ENCODE data around the gene HJV. TPM values are rescaled to one million over a fixed set of nuclear protein-coding genes. Genes with fewer than 3 reads are reported as not detected.
A peak's percentile ranks its signal among the peaks of the same experiment; 100 is the strongest.
"Not testable (repeated sequence)": the region's sequence is repeated elsewhere in the genome, so short reads cannot be mapped to it uniquely, and the experiment has no call there.

Gene HJV
- total RNA-seq: 100 to 1,000 TPM in 2 of 4 donors, 10 to 100 TPM in 2; 65.1 to 164 (median 97.1) TPM
- polyA plus RNA-seq: 116 TPM
- long read RNA-seq, donor 1, transcript HJV-202 (3 exons, 2,123 nt): major isoform, 86 of 163 reads
- long read RNA-seq, donor 1, transcript HJV-205 (3 exons, 1,419 nt): minor isoform, 7 of 163 reads
- long read RNA-seq, donor 1, transcript HJV-201 (4 exons, 2,234 nt): minor isoform, 20 of 163 reads
- long read RNA-seq, donor 1, partial matches to known transcripts: 20 of 163 reads
- long read RNA-seq, donor 1, other reads (novel, unspliced or antisense): 25 of 163 reads
- long read RNA-seq, donor 2, transcript HJV-202 (3 exons, 2,123 nt): major isoform, 52 of 97 reads
- long read RNA-seq, donor 2, transcript HJV-201 (4 exons, 2,234 nt): minor isoform, 13 of 97 reads
- long read RNA-seq, donor 2, transcript HJV-205 (3 exons, 1,419 nt): minor isoform, 7 of 97 reads
- long read RNA-seq, donor 2, partial matches to known transcripts: 6 of 97 reads
- long read RNA-seq, donor 2, other reads (novel, unspliced or antisense): 15 of 97 reads
- long read RNA-seq, donor 3, transcript HJV-205 (3 exons, 1,419 nt): minor isoform, 32 of 310 reads
- long read RNA-seq, donor 3, transcript HJV-202 (3 exons, 2,123 nt): major isoform, 150 of 310 reads
- long read RNA-seq, donor 3, transcript HJV-204 (2 exons, 1,381 nt): minor isoform, 19 of 310 reads
- long read RNA-seq, donor 3, transcript HJV-201 (4 exons, 2,234 nt): minor isoform, 42 of 310 reads
- long read RNA-seq, donor 3, partial matches to known transcripts: 18 of 310 reads
- long read RNA-seq, donor 3, other reads (novel, unspliced or antisense): 47 of 310 reads
- long read RNA-seq, donor 4, transcript HJV-201 (4 exons, 2,234 nt): minor isoform, 21 of 179 reads
- long read RNA-seq, donor 4, transcript HJV-202 (3 exons, 2,123 nt): major isoform, 106 of 179 reads
- long read RNA-seq, donor 4, transcript HJV-205 (3 exons, 1,419 nt): minor isoform, 11 of 179 reads
- long read RNA-seq, donor 4, transcript HJV-204 (2 exons, 1,381 nt): minor isoform, 6 of 179 reads
- long read RNA-seq, donor 4, partial matches to known transcripts: 13 of 179 reads
- long read RNA-seq, donor 4, other reads (novel, unspliced or antisense): 21 of 179 reads

- Histone ChIP-seq H3K4me3 (ENCODE audit: low read length) (peak within 1 kb of the TSS; percentile 23), H3K9me3 (ENCODE audit: control insufficient read depth, low read length) (no peaks in the 10 kb centered on the region), H3K4me1 (ENCODE audit: control insufficient read depth, insufficient read depth, low read length) (no peaks in the 10 kb centered on the region), H3K27ac (ENCODE audit: low read length) (peak within 1 kb of the TSS; percentile 79), H3K27me3 (ENCODE audit: control insufficient read depth, insufficient read depth) (no peaks in the 10 kb centered on the region)
- intact Hi-C loops (cut with DNase I): no loop called here
- DNase-seq (no peak), ATAC-seq (peak; percentile 80 to 84)
- 50% methylated on average over 5 of the region's 5 CpGs for WGBS
Measured at GRCh38 chr1:146021622-146022402, at the start of gene HJV. Gene HJV, minus strand, starts transcription at chr1:146021735. Its CDS starts 1,504 bp downstream, at chr1:146020231.

GRCh38 chr1:146059148-146059547, 37.6 kb upstream of the HJV start:
- not testable (repeated sequence) for H3K27ac ChIP-seq (ENCODE audit: low read length); DNase-seq

GRCh38 chr1:146051852-146052676, 30.5 kb upstream of the HJV start:
- 1% methylated on average over 47 of the region's 47 CpGs for WGBS
- not testable (repeated sequence) for H3K9me3 ChIP-seq (ENCODE audit: control insufficient read depth, low read length)

More at GRCh38 chr1:146059148-146059547, 37.6 kb upstream of the HJV start:
- ATAC-seq; H3K4me3 ChIP-seq (ENCODE audit: low read length); intact Hi-C loops (cut with DNase I); H3K9me3 ChIP-seq (ENCODE audit: control insufficient read depth, low read length); H3K27me3 ChIP-seq (ENCODE audit: control insufficient read depth, insufficient read depth); H3K4me1 ChIP-seq (ENCODE audit: control insufficient read depth, insufficient read depth, low read length): not testable (repeated sequence)
- 77% methylated on average over 5 of the region's 5 CpGs for WGBS

GRCh38 chr1:146051452-146051851, 29.9 kb upstream of the HJV start:
- ATAC-seq: peak; percentile 26 to 43
- intact Hi-C loops (cut with DNase I): no loop called here
- 55% methylated on average over 15 of the region's 15 CpGs for WGBS

More at GRCh38 chr1:146051852-146052676, 30.5 kb upstream of the HJV start:
- intact Hi-C loops (cut with DNase I); H3K27me3 ChIP-seq (ENCODE audit: control insufficient read depth, insufficient read depth); H3K4me1 ChIP-seq (ENCODE audit: control insufficient read depth, insufficient read depth, low read length): not testable (repeated sequence)
- peak overlapping the region; percentile 46 for H3K27ac ChIP-seq (ENCODE audit: low read length)
- DNase-seq: peak; percentile 86 to 94 (median 92)
- ATAC-seq: peak; percentile 93
- peak overlapping the region; percentile 39 for H3K4me3 ChIP-seq (ENCODE audit: low read length)

GRCh38 chr1:146050652-146050963, 29.1 kb upstream of the HJV start:
- H3K4me3 ChIP-seq (ENCODE audit: low read length); H3K27me3 ChIP-seq (ENCODE audit: control insufficient read depth, insufficient read depth); DNase-seq; ATAC-seq; H3K27ac ChIP-seq (ENCODE audit: low read length); H3K4me1 ChIP-seq (ENCODE audit: control insufficient read depth, insufficient read depth, low read length); intact Hi-C loops (cut with DNase I); H3K9me3 ChIP-seq (ENCODE audit: control insufficient read depth, low read length): not testable (repeated sequence)
- 64% methylated on average over 3 of the region's 3 CpGs for WGBS

More at GRCh38 chr1:146051452-146051851, 29.9 kb upstream of the HJV start:
- no peaks in the 10 kb centered on the region for H3K27me3 ChIP-seq (ENCODE audit: control insufficient read depth, insufficient read depth)
- H3K4me3 ChIP-seq (ENCODE audit: low read length): peak overlapping the region; percentile 39
- peak overlapping the region; percentile 46 for H3K27ac ChIP-seq (ENCODE audit: low read length)
- DNase-seq: peak in 1 of 3 donors; percentile 37
- H3K9me3 ChIP-seq (ENCODE audit: control insufficient read depth, low read length): no peaks in the 10 kb centered on the region
- H3K4me1 ChIP-seq (ENCODE audit: control insufficient read depth, insufficient read depth, low read length): no peaks in the 10 kb centered on the region

- H3K27ac ChIP-seq (ENCODE audit: low read length); H3K4me1 ChIP-seq (ENCODE audit: control insufficient read depth, insufficient read depth, low read length); ATAC-seq; H3K27me3 ChIP-seq (ENCODE audit: control insufficient read depth, insufficient read depth); H3K9me3 ChIP-seq (ENCODE audit: control insufficient read depth, low read length); H3K4me3 ChIP-seq (ENCODE audit: low read length); intact Hi-C loops (cut with DNase I): not testable (repeated sequence)
- WGBS: 90% methylated on average over 12 of the region's 12 CpGs
- DNase-seq: peak in 1 of 3 donors; percentile 36
Measured at GRCh38 chr1:146049866-146050651, 28.5 kb upstream of the HJV start.

- DNase-seq (no peak), ATAC-seq (no peak)
- Histone ChIP-seq H3K27ac (ENCODE audit: low read length) (no peak overlapping the region), H3K9me3 (ENCODE audit: control insufficient read depth, low read length) (no peaks in the 10 kb centered on the region), H3K27me3 (ENCODE audit: control insufficient read depth, insufficient read depth) (no peaks in the 10 kb centered on the region), H3K4me3 (ENCODE audit: low read length) (no peak overlapping the region), H3K4me1 (ENCODE audit: control insufficient read depth, insufficient read depth, low read length) (no peaks in the 10 kb centered on the region)
- 70% methylated on average over 27 of the region's 27 CpGs for WGBS
- intact Hi-C loops (cut with DNase I): no loop called here
Measured at GRCh38 chr1:146049436-146049835, 27.9 kb upstream of the HJV start.

- H3K27me3 ChIP-seq (ENCODE audit: control insufficient read depth, insufficient read depth); H3K4me3 ChIP-seq (ENCODE audit: low read length); ATAC-seq; H3K9me3 ChIP-seq (ENCODE audit: control insufficient read depth, low read length); intact Hi-C loops (cut with DNase I); DNase-seq; H3K4me1 ChIP-seq (ENCODE audit: control insufficient read depth, insufficient read depth, low read length); H3K27ac ChIP-seq (ENCODE audit: low read length): not testable (repeated sequence)
- 80% methylated on average over 8 of the region's 8 CpGs for WGBS
Measured at GRCh38 chr1:146048514-146049115, 27.1 kb upstream of the HJV start.

GRCh38 chr1:146046664-146047063, 25.1 kb upstream of the HJV start:
- intact Hi-C loops (cut with DNase I): no loop called here
- WGBS: 97% methylated on average over 1 of the region's 1 CpG

More at GRCh38 chr1:146046664-146047063, 25.1 kb upstream of the HJV start:
- Histone ChIP-seq H3K4me1 (ENCODE audit: control insufficient read depth, insufficient read depth, low read length) (no peaks in the 10 kb centered on the region), H3K27ac (ENCODE audit: low read length) (no peak overlapping the region), H3K4me3 (ENCODE audit: low read length) (no peak overlapping the region), H3K9me3 (ENCODE audit: control insufficient read depth, low read length) (no peaks in the 10 kb centered on the region), H3K27me3 (ENCODE audit: control insufficient read depth, insufficient read depth) (no peaks in the 10 kb centered on the region)
- ATAC-seq (no peak), DNase-seq (no peak)
